Stimulated activated CD4-positive, alpha-beta T cell treated with anti-CD3 and anti-CD28 coated beads, Interleukin-12 subunit alpha, Interleukin-12 subunit beta, amount 100 ng/mL, for 48 hours (primary cell): ENCODE measurements around the gene YJEFN3.
A peak's percentile ranks its signal among the peaks of the same experiment; 100 is the strongest.

Experiments used
- DNase-seq, 3 donors: peaks; one replicate each; pipeline ENCODE4 v3.0.0-alpha.2; 2020; ENCODE audit warnings: low read depth in 2 of 3, low spot score in 1 of 3

The YJEFN3 gene

GRCh38 chr19:19550972-19551852 lies 22.5 kb downstream of the YJEFN3 start:
- no peak for DNase-seq

GRCh38 chr19:19551853-19552192 lies 23.1 kb downstream of the YJEFN3 start:
- no peak for DNase-seq

GRCh38 chr19:19552798-19553197 lies 24.1 kb downstream of the YJEFN3 start:
- DNase-seq, result no peak

GRCh38 chr19:19553670-19554069 lies 25.0 kb downstream of the YJEFN3 start:
- no peak for DNase-seq

- peak; percentile 36 to 69 (median 54) for DNase-seq
Measured at GRCh38 chr19:19554074-19555023, 25.6 kb downstream of the YJEFN3 start.

- no peak for DNase-seq
Measured at GRCh38 chr19:19558055-19558454, 29.3 kb downstream of the YJEFN3 start.

GRCh38 chr19:19558636-19559035 lies 29.9 kb downstream of the YJEFN3 start:
- no peak for DNase-seq

- no peak for DNase-seq
Measured at GRCh38 chr19:19559931-19560330, 31.2 kb downstream of the YJEFN3 start.

GRCh38 chr19:19561946-19562664 lies 33.4 kb downstream of the YJEFN3 start:
- no peak for DNase-seq

GRCh38 chr19:19562665-19563347 lies 34.1 kb downstream of the YJEFN3 start:
- no peak for DNase-seq

- DNase-seq, result no peak
Measured at GRCh38 chr19:19563348-19563848, 34.7 kb downstream of the YJEFN3 start.

- DNase-seq, result no peak
Measured at GRCh38 chr19:19566306-19566705, 37.6 kb downstream of the YJEFN3 start.

GRCh38 chr19:19567391-19567790 lies 38.7 kb downstream of the YJEFN3 start:
- DNase-seq, result no peak

GRCh38 chr19:19568802-19569756 lies 40.4 kb downstream of the YJEFN3 start:
- no peak for DNase-seq

- DNase-seq, result no peak
Measured at GRCh38 chr19:19570571-19570970, 41.9 kb downstream of the YJEFN3 start.

GRCh38 chr19:19571071-19571786 lies 42.5 kb downstream of the YJEFN3 start:
- DNase-seq, result no peak

- DNase-seq, result no peak
Measured at GRCh38 chr19:19575411-19575810, 46.7 kb downstream of the YJEFN3 start.

- DNase-seq, result no peak
Measured at GRCh38 chr19:19578252-19578651, 49.5 kb downstream of the YJEFN3 start.
